Astrocyte (in vitro differentiated cells and primary cell): ENCODE measurements around the gene LMAN1L. TPM values are rescaled to one million over a fixed set of nuclear protein-coding genes. Genes with fewer than 3 reads are reported as not detected.

Experiments used
- DNase-seq: peaks from one replicate; pipeline ENCODE4 v3.0.0-alpha.2; 2010; ENCODE audit warnings: low read depth
- FAIRE-seq: peaks from 2 replicates; lab custom pipeline; 2011; peaks lifted over from hg19 to GRCh38; lab: Jason Lieb, UNC
- H2AFZ ChIP-seq: 2 replicates; pipeline ENCODE4 v1.6.0; 2012; ENCODE audit warnings: low read depth, low read length, inconsistent platforms
- H3K27ac ChIP-seq: 2 replicates; pipeline ENCODE4 v1.5.1; 2011; ENCODE audit warnings: low read depth, low read length, inconsistent platforms
- H3K27me3 ChIP-seq: 2 replicates; pipeline ENCODE4 v1.6.0; 2011; ENCODE audit warnings: low read length, inconsistent platforms; ENCODE audit not compliant: insufficient read depth
- H3K36me3 ChIP-seq: 2 replicates; pipeline ENCODE4 v1.5.1; 2011; ENCODE audit warnings: low read length, inconsistent platforms; ENCODE audit not compliant: insufficient read depth
- H3K4me1 ChIP-seq: 2 replicates; pipeline ENCODE4 v1.5.1; 2011; ENCODE audit warnings: low read length, inconsistent platforms; ENCODE audit not compliant: insufficient read depth
- H3K4me2 ChIP-seq: 2 replicates; pipeline ENCODE4 v1.6.0; 2012; ENCODE audit warnings: low read length, inconsistent platforms
- H3K4me3 ChIP-seq: 2 replicates; pipeline ENCODE4 v1.5.1; 2011; ENCODE audit warnings: low read depth, mild to moderate bottlenecking, low read length, inconsistent platforms; ENCODE audit not compliant: insufficient read depth
- H3K79me2 ChIP-seq: 2 replicates; pipeline ENCODE4 v1.6.0; 2012; ENCODE audit warnings: mild to moderate bottlenecking, low read length, inconsistent platforms; ENCODE audit not compliant: insufficient read depth
- H3K9ac ChIP-seq: 2 replicates; pipeline ENCODE4 v1.6.0; 2012; ENCODE audit warnings: mild to moderate bottlenecking, low read length, inconsistent platforms
- H3K9me3 ChIP-seq: 2 replicates; pipeline ENCODE4 v1.5.1; 2012; ENCODE audit warnings: low read depth, mild to moderate bottlenecking, low read length, inconsistent platforms; ENCODE audit not compliant: insufficient read depth
- H4K20me1 ChIP-seq: 2 replicates; pipeline ENCODE4 v1.6.0; 2012; ENCODE audit warnings: low read length, inconsistent platforms; ENCODE audit not compliant: insufficient read depth
- H3K27ac Mint-ChIP-seq: one replicate; pipeline ENCODE4 v1.8.0; 2021; ENCODE audit warnings: mild to moderate bottlenecking, mixed read lengths; ENCODE audit not compliant: unreplicated experiment
- H3K27me3 Mint-ChIP-seq: one replicate; pipeline ENCODE4 v1.8.0; 2021; ENCODE audit warnings: low read depth, mixed read lengths; ENCODE audit not compliant: unreplicated experiment
- H3K36me3 Mint-ChIP-seq: one replicate; pipeline ENCODE4 v1.8.0; 2021; ENCODE audit warnings: low read depth, mixed read lengths; ENCODE audit not compliant: unreplicated experiment
- H3K4me1 Mint-ChIP-seq: one replicate; pipeline ENCODE4 v1.8.0; 2021; ENCODE audit warnings: low read depth, mixed read lengths; ENCODE audit not compliant: unreplicated experiment
- H3K4me3 Mint-ChIP-seq: one replicate; pipeline ENCODE4 v1.8.0; 2021; ENCODE audit warnings: mild to moderate bottlenecking, moderate library complexity, mixed read lengths; ENCODE audit not compliant: unreplicated experiment
- H3K9me3 Mint-ChIP-seq: one replicate; pipeline ENCODE4 v1.8.0; 2021; ENCODE audit warnings: mild to moderate bottlenecking, mixed read lengths; ENCODE audit not compliant: unreplicated experiment
- CTCF ChIP-seq: IDR thresholded peaks from 2 replicates; pipeline ENCODE4 v1.5.1; 2011; ENCODE audit warnings: low read depth, mild to moderate bottlenecking, inconsistent platforms, low read length, moderate library complexity; ENCODE audit not compliant: insufficient read depth
- EZH2 ChIP-seq: IDR thresholded peaks from 2 replicates; pipeline ENCODE4 v1.6.1; 2012; ENCODE audit warnings: mild to moderate bottlenecking, low read length, inconsistent platforms; ENCODE audit not compliant: insufficient read depth
- total RNA-seq: library from RNA; stranded (reverse); gene quantifications from 2 replicates; pipeline ENCODE4 v1.2.1, GENCODE V29; 2021

Gene LMAN1L
- total RNA-seq, 1 donor from 2014 or later, result 0.32 TPM

GRCh38 chr15:74767167-74768098, 45.2 kb upstream of the LMAN1L start:
- DNase-seq, result no peak
- H3K9me3 ChIP-seq, result no peaks in the 10 kb centered on the region
- H3K36me3 ChIP-seq, result no peaks in the 10 kb centered on the region
- Mint-ChIP-seq H3K4me3 (no peak overlapping the region), H3K27me3 (peaks cover 21% of the 10 kb centered on the region), H3K36me3 (no peaks in the 10 kb centered on the region), H3K4me1 (peaks cover 2% of the 10 kb centered on the region), H3K9me3 (no peaks in the 10 kb centered on the region), H3K27ac (no peak overlapping the region)
- no peak overlapping the region for H3K27ac ChIP-seq
- no peak overlapping the region for H3K4me3 ChIP-seq
- no peak for TF ChIP-seq EZH2
- no peak for TF ChIP-seq CTCF
- H3K79me2 ChIP-seq, result no peaks in the 10 kb centered on the region
- no peak overlapping the region for H2AFZ ChIP-seq
- FAIRE-seq, result no peak
- no peaks in the 10 kb centered on the region for H3K4me1 ChIP-seq
- H3K4me2 ChIP-seq, result no peak overlapping the region
- H3K9ac ChIP-seq, result no peak overlapping the region
- H4K20me1 ChIP-seq, result no peaks in the 10 kb centered on the region
- peaks cover 13% of the 10 kb centered on the region for H3K27me3 ChIP-seq

- Histone ChIP-seq H3K27ac (no peak overlapping the region), H3K9me3 (no peaks in the 10 kb centered on the region), H3K79me2 (no peaks in the 10 kb centered on the region), H2AFZ (peak overlapping the region; percentile 38), H3K4me2 (peak overlapping the region; percentile 75), H3K36me3 (no peaks in the 10 kb centered on the region), H3K4me3 (no peak overlapping the region), H3K27me3 (peaks cover 13% of the 10 kb centered on the region), H3K9ac (no peak overlapping the region), H3K4me1 (no peaks in the 10 kb centered on the region), H4K20me1 (no peaks in the 10 kb centered on the region)
- DNase-seq, result no peak
- H3K36me3 Mint-ChIP-seq, result no peaks in the 10 kb centered on the region
- no peak for FAIRE-seq
- H3K9me3 Mint-ChIP-seq, result no peaks in the 10 kb centered on the region
- no peak overlapping the region for H3K27ac Mint-ChIP-seq
- TF ChIP-seq EZH2 (no peak), CTCF (no peak)
- peaks cover 2% of the 10 kb centered on the region for H3K4me1 Mint-ChIP-seq
- H3K4me3 Mint-ChIP-seq, result peak overlapping the region; percentile 12
- peaks cover 18% of the 10 kb centered on the region for H3K27me3 Mint-ChIP-seq
Measured at GRCh38 chr15:74768099-74768770, 44.4 kb upstream of the LMAN1L start.
